Heart left ventricle (tissue), 16 donors: ENCODE measurements around the gene KCNJ5. TPM values are rescaled to one million over a fixed set of nuclear protein-coding genes. Genes with fewer than 3 reads are reported as not detected.

Source experiments
- ATAC-seq, 4 donors: fragments of 200-7000 bp; cut with Tn5 transposase; one replicate each; pipeline ENCODE4 v1.9.1; 2020 to 2022; ENCODE audit warnings: moderate library complexity in 4 of 4, mild to moderate bottlenecking in 3 of 4, moderate number of reproducible peaks in 1 of 4
- DNase-seq, 5 donors: peaks; one replicate each; pipeline ENCODE4 v3.0.0-alpha.2; 2020
- H3K27ac ChIP-seq, 12 donors: fragments of 200-600 bp; sonication (generic) in 4 of 12; one replicate each; pipeline versions ENCODE4 v1.5.0 to v1.8.0; 2016 to 2022; ENCODE audit warnings: mild to moderate bottlenecking in 2 of 12
- H3K27me3 ChIP-seq, 9 donors: fragments of 200-600 bp; sonication (generic) in 2 of 9; one replicate each; pipeline versions ENCODE4 v1.5.1 to v1.8.0; 2016 to 2022; ENCODE audit warnings: mild to moderate bottlenecking in 3 of 9
- H3K36me3 ChIP-seq, 9 donors: fragments of 200-600 bp; sonication (generic) in 2 of 9; one replicate each; pipeline versions ENCODE4 v1.5.0 to v1.8.0; 2018 to 2022; ENCODE audit warnings: mild to moderate bottlenecking in 2 of 9
- H3K4me1 ChIP-seq, 12 donors: fragments of 200-600 bp; sonication (generic) in 4 of 12; one replicate each; pipeline versions ENCODE4 v1.5.0 to v1.8.0; 2016 to 2022; ENCODE audit warnings: mild to moderate bottlenecking in 3 of 12
- H3K4me3 ChIP-seq, 12 donors: fragments of 200-600 bp; sonication (generic) in 4 of 12; one replicate each; pipeline versions ENCODE4 v1.5.0 to v1.8.0; 2017 to 2022; ENCODE audit warnings: mild to moderate bottlenecking in 9 of 12, moderate library complexity in 4 of 12
- H3K9me3 ChIP-seq, 12 donors: fragments of 200-600 bp; sonication (generic) in 4 of 12; one replicate each; pipeline versions ENCODE4 v1.5.0 to v1.8.0; 2016 to 2022; ENCODE audit warnings: mild to moderate bottlenecking in 1 of 12
- POLR2A ChIP-seq, 2 donors: fragments of 450-650 bp; IDR thresholded peaks; one replicate each; pipeline ENCODE4 v1.6.1; 2017; ENCODE audit warnings: antibody characterized with exemption in 2 of 2, mild to moderate bottlenecking in 2 of 2, moderate library complexity in 2 of 2
- WGBS, 4 donors: extraction: QIAGEN DNeasy Blood & Tissue Kit in 2 of 4; methylation state at CpG; one replicate each; pipeline versions ENCODE4 v1.1.5 to v1.1.7; 2013 to 2018; 5-methylcytosine and 5-hydroxymethylcytosine counted together
- intact Hi-C, 10 donors: fragments of 100-400 bp; cut with DNase I; formaldehyde crosslinking; loops; one replicate each; pipeline versions ENCODE4 v1.11.1 to v1.14.2; 2022
- polyA plus RNA-seq, 2 donors: library from polyadenylated mRNA; stranded (reverse); fragments of 200-250 nt; gene quantifications; one replicate each; pipeline ENCODE4 v1.2.3, GENCODE V29; 2013
- total RNA-seq, 9 donors: library from RNA; depleted of rRNA in 2 of 9; stranded (reverse); fragments of >200 nt in 2 of 9; fragmentation: NEBNext Ultra II Directional in 3 of 9; extraction: Animal tissue kit (Norgen Biotek cat#: 25700) in 3 of 9; gene quantifications; one replicate each; pipeline versions ENCODE4 v1.1.0 to v1.2.4, GENCODE V29; 2016 to 2023
- TF ChIP-seq, protein P1 (sequence below), 12 donors: fragments of 200-600 bp; sonication (generic) in 4 of 12; IDR thresholded peaks; one replicate each; pipeline versions ENCODE4 v1.5.0 to v1.8.0; 2018 to 2022; ENCODE audit warnings: antibody characterized with exemption in 12 of 12, mild to moderate bottlenecking in 5 of 12
- donor health status: ischemic (EF 13 %, LVEDD 7.1; RV severe dilation, severe dysfunction).
- donor health status: healthy with polysubstance abuse.
- donor health status: DM: no; HTN: yes; CAD: no.
- donor health status: DM: no; HTN: no; CAD: no.
- donor health status: ischemic (EF 25% LVEDD 6.9; RV normal size, moderate dysfunction).
- donor health status: ischemic (EF 25% LVEDD 5.7; RV mildly dilated, moderate dysfunction).
- donor health status: healthy.
- donor health status: DM: yes; HTN: yes; CAD: no.
- donor health status: ischemic (EF 35%, LVEDD 5.7; RV mildly dilated, moderate dysfunction).
- donor health status: nonischemic (EF 11% LVEDD 7.7; RV severe dilation, severe dysfunction).
- donor health status: DM: yes; HTN: yes; CAD: no.
- donor health status: PGD.
- donor health status: ischemic (EF 29% LVEDD 5.4; RV normal size, mild dysfunction).
- donor health status: nonischemic (EF 23%, LVEDD 6.1; RV moderate dilation, normal function).

Gene KCNJ5
- total and polyA plus RNA-seq, 11 donors = 1.4 to 29.4 (median 6.0) TPM

DNA sequence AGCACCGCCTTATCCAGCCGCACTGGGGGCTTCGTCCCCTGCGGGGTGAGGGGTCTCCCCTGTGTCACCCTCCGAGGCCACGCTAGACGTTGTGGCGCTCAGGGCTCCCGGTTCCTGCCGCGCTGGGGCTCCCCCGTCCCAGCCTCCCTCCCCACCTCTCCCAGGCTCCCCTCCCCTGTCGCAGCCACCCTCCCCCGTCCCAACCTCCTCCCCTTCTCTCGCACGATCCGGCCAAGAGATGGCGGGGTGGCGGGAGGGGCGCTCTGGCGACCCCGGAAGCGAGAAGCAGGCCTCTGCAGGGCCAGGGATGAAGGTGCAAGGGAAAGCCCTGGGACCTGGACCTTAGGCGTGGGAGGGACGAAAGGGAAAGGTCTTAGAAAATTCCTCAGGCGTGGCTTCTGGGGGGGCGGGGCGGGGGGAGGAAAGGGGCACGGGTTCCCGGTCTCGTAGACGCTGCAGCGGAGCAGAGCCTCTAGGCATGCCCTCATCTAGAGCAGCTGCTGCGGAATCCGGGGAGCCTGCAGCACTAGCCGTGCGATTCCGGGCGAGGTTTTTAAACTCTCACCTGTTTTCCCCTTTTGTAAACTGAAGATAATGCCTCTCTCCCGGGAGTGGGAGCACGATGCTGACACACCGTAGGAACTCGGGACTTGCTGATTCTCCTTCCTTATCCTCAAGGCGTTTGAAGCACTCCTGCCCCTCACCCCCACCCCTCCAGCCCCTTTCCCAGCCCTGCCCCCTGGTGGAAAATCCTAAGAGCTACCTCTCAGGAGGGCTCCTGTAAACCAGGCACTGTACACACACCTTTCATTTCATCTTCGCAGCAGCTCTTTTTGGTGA is 14.4 kb downstream of the KCNJ5 start:
- Histone ChIP-seq H3K27ac (peak overlapping the region in 11 of 12 donors; percentile 61 to 88 (median 69)), H3K4me3 (peak overlapping the region; percentile 45 to 73 (median 62)), H3K36me3 (no peaks in the 10 kb centered on the region), H3K4me1 (peaks cover 0 to 65% (median 24%) of the 10 kb centered on the region in 12 donors), H3K27me3 (peaks cover 0 to 3% (median 0%) of the 10 kb centered on the region in 9 donors), H3K9me3 (no peaks in the 10 kb centered on the region)
- intact Hi-C loops = loop anchor here in 2 of 10 donors (1.0 to 2.0 kb wide), 2 partner anchors 15 to 19 kb away; partner anchors contain the start of gene KCNJ5 (in 1 of the 2)
- peak in 3 of 5 donors; percentile 50 to 71 (median 64) for DNase-seq
- 2 to 4% (median 3%) methylated on average over 26 to 45 of the region's 45 CpGs for WGBS, 4 donors
- no peak for TF ChIP-seq POLR2A (IDR thresholded peaks at IDR 0.05)
- TF ChIP-seq, protein P1, sequence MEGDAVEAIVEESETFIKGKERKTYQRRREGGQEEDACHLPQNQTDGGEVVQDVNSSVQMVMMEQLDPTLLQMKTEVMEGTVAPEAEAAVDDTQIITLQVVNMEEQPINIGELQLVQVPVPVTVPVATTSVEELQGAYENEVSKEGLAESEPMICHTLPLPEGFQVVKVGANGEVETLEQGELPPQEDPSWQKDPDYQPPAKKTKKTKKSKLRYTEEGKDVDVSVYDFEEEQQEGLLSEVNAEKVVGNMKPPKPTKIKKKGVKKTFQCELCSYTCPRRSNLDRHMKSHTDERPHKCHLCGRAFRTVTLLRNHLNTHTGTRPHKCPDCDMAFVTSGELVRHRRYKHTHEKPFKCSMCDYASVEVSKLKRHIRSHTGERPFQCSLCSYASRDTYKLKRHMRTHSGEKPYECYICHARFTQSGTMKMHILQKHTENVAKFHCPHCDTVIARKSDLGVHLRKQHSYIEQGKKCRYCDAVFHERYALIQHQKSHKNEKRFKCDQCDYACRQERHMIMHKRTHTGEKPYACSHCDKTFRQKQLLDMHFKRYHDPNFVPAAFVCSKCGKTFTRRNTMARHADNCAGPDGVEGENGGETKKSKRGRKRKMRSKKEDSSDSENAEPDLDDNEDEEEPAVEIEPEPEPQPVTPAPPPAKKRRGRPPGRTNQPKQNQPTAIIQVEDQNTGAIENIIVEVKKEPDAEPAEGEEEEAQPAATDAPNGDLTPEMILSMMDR (IDR thresholded peaks at IDR 0.05) = peak; percentile 17 to 63 (median 43)
- ATAC-seq = peak; percentile 44 to 74 (median 60)

DNA sequence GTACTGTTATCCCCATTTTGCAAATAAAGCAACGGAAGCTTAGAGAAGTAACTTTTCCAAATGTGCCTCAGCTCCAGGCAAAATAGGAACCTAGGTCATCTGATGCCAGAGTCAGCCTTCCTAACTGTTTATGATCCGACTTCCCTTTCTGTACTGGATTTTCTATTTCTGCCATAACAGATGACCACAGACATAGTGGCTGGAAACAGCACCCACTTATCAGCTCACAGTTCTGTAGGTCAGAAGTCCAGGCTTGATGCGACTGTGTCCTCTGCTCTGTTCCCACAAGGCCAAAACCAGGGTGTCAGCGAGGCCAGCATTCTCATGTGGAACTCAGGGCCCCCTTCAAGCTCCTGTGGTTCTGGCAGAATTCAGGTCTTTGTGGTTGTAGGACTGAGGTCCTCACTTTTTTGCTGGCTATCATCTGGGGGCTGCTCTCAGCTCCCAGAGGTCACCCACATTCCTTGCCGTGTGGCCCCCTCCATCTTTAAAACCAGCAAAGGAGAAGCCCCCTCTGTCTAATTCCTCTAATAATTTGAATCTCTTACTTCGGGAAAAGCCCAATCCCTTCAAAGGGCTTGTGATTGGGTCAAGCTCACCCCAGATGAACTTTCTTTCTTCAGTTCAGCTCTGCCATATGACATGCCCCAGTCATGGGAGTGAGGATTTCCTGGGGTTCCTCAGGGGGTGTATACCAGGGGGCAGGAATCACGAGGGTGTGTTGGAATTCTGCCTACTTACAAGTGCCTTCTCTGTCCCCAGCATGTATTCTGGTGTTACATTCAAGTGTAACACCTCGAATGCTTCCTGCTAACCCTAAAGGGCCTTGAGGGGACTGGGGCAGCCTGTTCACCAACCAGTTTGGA is 15.3 kb downstream of the KCNJ5 start:
- DNase-seq (no peak), ATAC-seq (peak; percentile 2 to 31 (median 7))
- TF ChIP-seq, protein P1 (IDR thresholded peaks at IDR 0.05) = peak in 1 of 12 donors; percentile 21
- TF ChIP-seq POLR2A (IDR thresholded peaks at IDR 0.05) = no peak
- H3K27ac ChIP-seq = peak overlapping the region in 5 of 12 donors; percentile 9 to 88 (median 69)
- H3K4me3 ChIP-seq = peak overlapping the region in 8 of 12 donors; percentile 58 to 73 (median 64)
- no peaks in the 10 kb centered on the region for H3K9me3 ChIP-seq
- intact Hi-C loops = loop anchor here in 2 of 10 donors (1.0 to 2.0 kb wide), 2 partner anchors 16 to 20 kb away; partner anchors contain the start of gene KCNJ5 (in 1 of the 2)
- 71 to 79% (median 74%) methylated on average over 8 of the region's 8 CpGs for WGBS, 4 donors
- H3K27me3 ChIP-seq = peaks cover 0 to 3% (median 0%) of the 10 kb centered on the region in 9 donors
- H3K36me3 ChIP-seq = no peaks in the 10 kb centered on the region
- peaks cover 0 to 65% (median 24%) of the 10 kb centered on the region in 12 donors for H3K4me1 ChIP-seq

DNA sequence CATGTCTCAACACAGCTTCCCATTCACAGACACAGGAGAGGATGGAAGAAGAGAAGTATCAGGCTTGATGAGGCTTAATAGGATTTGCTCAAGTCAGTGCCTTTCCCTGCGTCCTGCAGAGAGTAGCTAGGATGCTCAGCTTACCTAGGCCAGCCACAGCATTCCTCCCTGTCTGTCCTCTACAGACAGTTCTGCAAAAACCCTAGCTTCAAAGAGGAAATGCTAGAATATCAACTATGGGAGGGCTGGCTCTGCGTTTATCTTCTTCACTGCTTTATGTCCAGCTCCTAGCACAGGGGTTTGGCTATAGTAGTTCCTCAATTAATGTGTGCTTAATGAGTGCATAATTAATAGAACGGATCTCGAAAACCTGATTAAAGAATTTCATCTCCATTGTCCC is 16.4 kb downstream of the KCNJ5 start:
- Histone ChIP-seq H3K36me3 (no peaks in the 10 kb centered on the region), H3K27me3 (peaks cover 0 to 3% (median 0%) of the 10 kb centered on the region in 9 donors), H3K27ac (peak overlapping the region in 2 of 12 donors; percentile 42 to 88), H3K4me1 (peaks cover 0 to 65% (median 24%) of the 10 kb centered on the region in 12 donors), H3K4me3 (no peak overlapping the region), H3K9me3 (no peaks in the 10 kb centered on the region)
- intact Hi-C loops = loop anchor here in 1 of 10 donors (2.0 kb wide), 1 partner anchor 17 kb away; the partner anchor contains the start of gene KCNJ5
- DNase-seq = no peak
- 89 to 94% (median 93%) methylated on average over 4 of the region's 4 CpGs for WGBS, 4 donors
- no peak for ATAC-seq
- TF ChIP-seq, protein P1 (IDR thresholded peaks at IDR 0.05) = no peak
- no peak for TF ChIP-seq POLR2A (IDR thresholded peaks at IDR 0.05)
